GM18520 (cell line): ENCODE data around the gene PTPRG.
"Not testable (repeated sequence)": the region's sequence is repeated elsewhere in the genome, so short reads cannot be mapped to it uniquely, and the experiment has no call there.

Source experiments
- ATAC-seq: cut with Tn5 transposase; IDR thresholded peaks from one replicate; pipeline ENCODE4 v1.9.1; 2021; ENCODE audit not compliant: unreplicated experiment

Gene PTPRG

GRCh38 chr3:61813636-61814035 lies 252.3 kb downstream of the PTPRG start:
- no peak for ATAC-seq

DNA sequence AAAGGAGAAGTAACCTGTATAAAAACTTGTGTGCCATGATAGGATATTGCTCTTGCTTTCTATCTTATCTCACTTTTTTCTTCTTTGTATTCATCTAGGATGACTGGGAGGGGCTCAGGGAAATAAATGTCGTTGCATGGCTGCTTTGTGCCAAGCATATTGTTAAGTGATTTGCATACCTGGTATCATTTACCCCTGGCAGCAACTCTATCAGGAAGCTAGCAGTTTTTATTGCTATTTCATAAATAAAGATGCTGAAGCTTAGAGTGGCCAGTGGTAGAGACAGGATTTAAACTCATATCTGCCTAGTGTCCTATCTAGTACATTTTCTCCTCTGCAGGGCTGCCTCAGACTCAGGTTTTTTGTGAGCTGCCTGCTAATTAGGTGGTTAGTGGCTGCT lies 253.3 kb downstream of the PTPRG start:
- ATAC-seq: no peak

- not testable (repeated sequence) for ATAC-seq
These were observed 254.9 kb downstream of the PTPRG start for GRCh38 chr3:61816304-61816703.

DNA sequence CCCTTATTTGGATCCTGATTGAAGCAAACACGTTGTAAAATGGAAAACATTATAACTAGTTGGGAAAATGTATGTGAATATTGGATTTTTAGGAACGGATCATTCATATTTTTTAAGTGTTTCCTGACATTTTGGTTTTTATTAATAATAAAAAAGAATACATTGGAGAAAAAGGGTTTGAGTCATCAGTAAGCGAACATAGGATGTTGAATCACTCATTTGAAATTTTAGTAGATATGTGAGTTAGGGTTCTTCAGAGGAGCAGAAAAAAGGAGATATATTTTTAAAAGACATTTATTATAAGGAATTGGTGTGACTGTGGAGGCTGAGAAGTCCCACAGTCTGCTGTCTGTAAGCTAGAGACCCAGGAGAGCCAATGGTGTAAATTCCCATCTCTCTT lies 258.5 kb downstream of the PTPRG start:
- no peak for ATAC-seq

GRCh38 chr3:61820306-61820992 lies 259.1 kb downstream of the PTPRG start:
- ATAC-seq: peak; percentile 67

DNA sequence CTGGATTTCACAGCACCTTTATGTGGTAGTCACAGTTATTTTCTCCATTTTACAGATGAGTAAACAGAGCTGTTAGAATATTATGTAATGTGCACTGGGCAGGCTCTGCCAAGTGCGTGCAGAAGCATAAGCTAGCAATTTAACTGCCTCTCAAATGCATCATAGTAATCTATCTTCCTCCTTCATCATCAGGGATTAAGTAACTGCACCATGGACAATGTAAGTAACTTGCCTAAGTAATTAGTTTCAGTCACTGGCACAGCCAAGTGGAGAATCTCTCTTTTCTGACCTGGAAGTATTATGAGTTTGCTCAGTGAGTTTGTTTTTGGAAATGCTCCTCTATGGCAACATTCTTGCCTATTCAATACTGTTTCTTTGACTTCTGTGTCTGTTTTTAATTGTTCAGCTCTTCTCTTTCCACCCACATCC lies 260.5 kb downstream of the PTPRG start:
- ATAC-seq: no peak

DNA sequence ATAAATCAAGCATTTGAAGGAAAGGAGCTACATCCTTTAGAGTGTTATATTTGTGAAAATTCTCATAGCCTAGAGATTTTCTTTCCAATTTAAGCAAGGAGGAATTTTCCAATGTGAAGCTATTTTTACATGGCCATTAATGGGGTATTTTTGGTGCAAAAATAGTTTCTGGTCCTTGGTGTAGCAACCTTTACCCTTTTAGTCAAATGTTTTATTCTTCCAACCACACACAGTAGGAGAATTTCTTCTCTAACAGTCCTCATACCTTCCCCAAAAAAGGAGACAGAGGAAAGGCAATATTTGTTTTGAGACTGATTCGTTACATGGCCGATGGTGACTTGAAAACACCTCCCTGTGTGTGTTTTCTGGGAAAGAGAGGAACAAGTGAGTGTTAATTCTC lies 261.2 kb downstream of the PTPRG start:
- no peak for ATAC-seq

DNA sequence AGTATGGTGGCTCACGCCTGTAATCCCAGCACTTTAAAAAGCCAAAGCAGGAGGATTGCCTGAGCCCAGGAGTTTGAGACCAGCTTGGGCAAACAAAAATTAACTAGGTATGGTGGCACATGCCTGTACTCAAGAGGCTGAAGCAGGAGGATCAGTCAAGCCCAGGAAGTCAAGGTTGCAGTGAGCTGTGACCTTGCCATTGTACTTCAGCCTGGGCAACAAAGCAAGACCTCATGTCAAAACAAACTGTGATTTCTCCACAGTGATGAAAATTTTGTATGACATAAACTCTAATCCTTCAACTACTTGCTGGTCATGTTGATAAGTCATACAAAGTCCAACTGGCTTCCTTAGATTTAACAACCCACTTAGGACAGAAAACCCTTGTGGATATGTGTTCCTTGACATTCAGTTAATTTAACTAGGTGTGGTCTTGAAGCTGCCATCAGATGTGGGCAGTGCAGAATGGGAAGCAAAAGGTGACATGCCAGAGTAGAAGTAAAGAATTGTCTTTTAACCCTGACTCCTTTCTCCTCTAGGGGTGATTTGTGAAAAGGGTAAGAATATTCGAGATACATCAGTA lies 263.3 kb downstream of the PTPRG start:
- ATAC-seq: no peak

DNA sequence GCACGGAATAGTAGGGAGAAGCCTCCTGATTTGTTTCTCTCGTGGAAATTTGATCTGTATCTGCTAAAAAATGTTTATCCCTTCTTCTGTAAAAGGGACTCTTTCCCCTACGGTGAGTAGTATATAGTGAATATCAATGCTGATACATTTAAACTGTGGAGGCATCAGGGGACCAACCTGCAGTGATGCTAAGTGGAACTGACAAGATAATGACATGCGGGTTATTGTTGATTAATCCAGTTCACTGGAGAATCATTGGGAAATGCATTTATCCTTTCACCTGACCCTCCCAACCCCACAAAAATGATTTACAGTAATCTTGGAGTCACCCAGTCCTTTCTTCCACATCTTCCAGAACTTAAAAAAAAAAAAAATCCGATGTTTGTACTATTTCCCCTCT lies 264.8 kb downstream of the PTPRG start:
- no peak for ATAC-seq

- ATAC-seq: no peak
These were observed 267.0 kb downstream of the PTPRG start for GRCh38 chr3:61828184-61828874.

- no peak for ATAC-seq
These were observed 267.7 kb downstream of the PTPRG start for GRCh38 chr3:61828880-61829721.

DNA sequence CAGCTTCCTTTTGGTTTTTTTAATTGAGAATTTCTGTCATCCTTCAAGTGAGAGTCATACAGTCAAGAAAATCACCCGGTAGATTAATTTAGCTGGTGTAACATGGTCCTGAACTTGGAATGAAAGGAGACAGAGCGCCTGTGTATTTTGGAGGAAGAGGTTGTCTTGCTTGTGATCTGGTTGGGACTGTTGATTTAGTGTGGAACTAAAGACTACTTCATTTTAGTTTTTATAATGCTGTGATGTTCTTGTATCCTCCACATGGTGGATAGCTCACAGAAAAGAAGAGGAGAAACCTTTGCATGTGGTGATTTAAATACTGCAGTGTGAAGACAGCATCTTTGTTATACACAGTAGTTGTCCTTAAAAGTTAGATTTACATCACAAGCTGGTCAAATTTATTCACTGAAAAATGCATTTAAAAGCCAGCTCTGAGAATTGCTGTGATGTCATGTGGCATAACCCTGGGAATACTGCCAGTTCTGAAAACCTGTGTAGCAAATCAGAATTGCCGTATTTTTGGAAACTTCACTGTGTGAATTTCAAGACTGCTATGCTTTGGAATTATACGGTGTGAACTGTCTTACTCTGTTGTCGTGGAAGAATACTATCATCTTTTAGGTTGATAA lies 268.5 kb downstream of the PTPRG start:
- ATAC-seq: no peak

DNA sequence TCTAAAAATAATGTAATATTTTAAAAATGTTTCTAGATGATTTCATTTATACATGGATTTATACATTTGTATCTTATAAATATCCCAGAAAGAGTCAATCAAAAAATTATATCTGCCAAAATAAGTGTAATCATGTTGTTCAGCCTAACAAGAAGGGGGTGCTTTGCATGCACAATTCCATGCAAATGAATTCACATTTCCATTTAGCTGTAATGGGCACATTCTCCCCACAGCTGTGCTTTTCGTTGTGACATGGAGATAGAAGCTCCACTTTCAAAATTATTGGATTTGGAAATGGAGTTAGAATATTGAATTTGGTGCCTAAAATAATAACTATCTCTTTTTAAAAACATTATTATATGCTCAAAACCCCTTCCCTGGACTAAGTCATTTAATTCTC lies 270.6 kb downstream of the PTPRG start:
- ATAC-seq: no peak

GRCh38 chr3:61832375-61833229 lies 271.2 kb downstream of the PTPRG start:
- ATAC-seq: no peak

GRCh38 chr3:61839256-61839655 lies 277.9 kb downstream of the PTPRG start:
- ATAC-seq: no peak

DNA sequence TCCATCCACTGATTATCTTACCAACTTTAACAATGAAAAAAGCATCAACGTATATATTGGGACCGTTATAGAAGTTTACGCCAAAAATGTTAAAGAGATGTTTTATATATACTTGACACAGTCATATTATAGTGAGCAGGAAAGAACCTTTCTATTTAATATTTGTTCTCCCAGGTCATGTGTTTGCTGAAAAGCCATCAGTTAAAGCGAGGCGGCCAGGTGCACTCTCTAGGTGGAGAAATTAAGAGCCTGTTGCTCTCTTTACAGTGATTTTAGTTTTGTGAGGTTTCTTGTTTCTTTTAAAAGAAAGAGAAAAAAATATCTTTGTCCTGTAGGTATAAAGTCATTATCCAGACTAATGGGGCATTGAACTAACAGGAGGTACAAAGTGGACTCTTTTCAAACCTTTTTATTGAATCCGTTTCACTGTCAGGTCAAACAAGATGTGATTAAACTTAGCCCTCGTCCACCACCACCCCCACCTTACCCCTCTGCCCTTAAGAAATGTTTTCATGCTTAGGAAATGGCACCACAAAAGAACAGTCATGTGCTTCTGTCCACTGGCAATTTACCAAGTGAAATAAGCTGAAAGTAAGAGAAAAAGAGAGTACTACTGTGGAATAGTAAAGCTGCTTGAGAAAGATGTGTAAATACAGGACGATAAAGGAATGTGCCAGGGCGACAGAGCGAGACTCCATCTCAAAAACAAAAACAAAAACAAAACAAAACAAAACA lies 279.9 kb downstream of the PTPRG start:
- ATAC-seq: no peak

DNA sequence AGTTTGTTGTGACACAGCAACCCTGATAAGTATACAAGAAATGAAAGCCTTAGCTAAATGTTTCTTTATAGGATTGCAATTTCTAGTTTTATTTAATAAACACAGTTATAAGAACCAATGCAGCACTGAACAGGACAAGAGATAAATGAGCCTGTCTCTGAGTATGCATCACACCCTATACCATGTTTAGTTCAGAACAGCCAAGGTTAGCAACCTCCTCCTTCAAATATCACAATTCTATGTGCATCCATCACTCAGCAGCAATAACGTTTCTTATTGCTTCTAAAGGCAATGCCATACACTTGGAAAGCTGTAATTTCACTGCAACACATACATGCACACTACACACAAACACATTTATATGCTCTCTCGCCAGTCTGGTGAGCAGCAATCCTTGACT lies 280.6 kb downstream of the PTPRG start:
- no peak for ATAC-seq

DNA sequence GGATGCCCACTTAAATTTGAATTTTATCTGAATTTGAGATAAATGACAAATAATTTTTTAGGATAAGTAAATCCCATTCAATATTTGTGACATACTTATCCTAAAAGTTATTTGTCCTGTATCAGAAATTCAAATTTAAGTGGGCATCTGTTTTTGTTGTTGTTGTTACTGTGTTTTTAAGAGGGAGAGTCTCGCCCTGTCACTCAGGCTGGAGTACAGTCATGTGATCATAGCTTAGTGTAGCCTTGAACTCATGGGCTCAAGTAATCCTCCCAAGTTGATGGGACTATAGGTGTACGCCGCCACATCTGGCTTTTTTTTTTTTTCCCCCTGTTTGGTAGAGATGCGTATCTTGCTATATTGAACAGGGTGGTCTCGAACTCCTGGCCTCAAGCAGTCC lies 283.0 kb downstream of the PTPRG start:
- no peak for ATAC-seq

DNA sequence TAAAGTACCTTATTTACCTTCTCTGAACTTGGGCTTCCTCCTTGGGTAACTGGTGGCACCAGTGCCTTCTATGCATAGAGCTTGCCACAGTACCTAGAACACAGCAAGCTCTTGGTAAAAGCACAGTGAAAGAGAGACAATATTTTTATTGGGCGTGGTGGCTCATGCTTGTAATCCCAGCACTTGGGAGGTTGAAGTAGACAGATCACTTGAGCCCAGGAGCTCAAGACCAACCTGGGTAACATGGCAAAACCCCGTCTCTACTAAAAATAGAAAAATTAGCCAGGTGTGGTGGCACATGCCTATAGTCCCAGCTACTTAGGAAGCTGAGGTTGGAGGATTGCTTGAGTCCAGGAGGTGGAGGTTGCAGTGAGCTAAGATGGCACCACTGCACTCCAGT lies 285.1 kb downstream of the PTPRG start:
- ATAC-seq: no peak
